RWPE1 (cell line): ENCODE results near the gene CALCOCO1.

Experiments
- CTCF ChIA-PET: fragments of 350-600 bp; sonication (Branson Sonifier 250); formaldehyde crosslinking; extraction: SDS; loops from one replicate; lab custom pipeline; 2021; lab: Yijun Ruan, JAX
- POLR2A ChIA-PET: fragments of 400-600 bp; formaldehyde crosslinking; extraction: SDS; loops from one replicate; lab custom pipeline; 2020; ENCODE audit warnings: antibody characterized with exemption; ENCODE audit not compliant: low non-redundant PET; lab: Yijun Ruan, JAX
- DNase-seq: peaks from one replicate; pipeline ENCODE4 v3.0.0; 2012; ENCODE audit warnings: low spot score
- H3K27ac ChIP-seq: fragments of 450-650 bp; 2 replicates; pipeline ENCODE4 v1.5.1; 2017
- TF ChIP-seq, protein P1 (sequence below): fragments of 450-650 bp; conservative IDR thresholded peaks from 2 replicates; pipeline ENCODE4 v1.5.1; 2017; ENCODE audit warnings: low read depth, mild to moderate bottlenecking

Gene CALCOCO1

DNA sequence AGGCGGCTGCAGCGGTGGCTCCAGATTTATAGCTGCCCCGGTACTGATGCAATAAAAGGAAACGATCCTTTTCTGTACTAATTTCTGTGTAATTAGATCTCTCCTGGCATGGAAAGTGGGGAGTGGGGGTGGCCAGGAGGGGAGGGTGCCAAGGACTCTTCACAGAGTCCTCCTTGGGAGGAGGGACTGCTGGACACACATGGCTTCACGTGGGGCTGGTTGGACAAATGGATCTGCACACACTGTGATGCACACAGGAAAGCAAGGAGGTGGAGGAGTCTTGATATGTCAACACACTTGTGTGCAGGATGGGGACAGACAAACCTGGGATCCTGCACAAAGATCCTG, 27.6 kb downstream of the CALCOCO1 start:
- TF ChIP-seq, protein P1, sequence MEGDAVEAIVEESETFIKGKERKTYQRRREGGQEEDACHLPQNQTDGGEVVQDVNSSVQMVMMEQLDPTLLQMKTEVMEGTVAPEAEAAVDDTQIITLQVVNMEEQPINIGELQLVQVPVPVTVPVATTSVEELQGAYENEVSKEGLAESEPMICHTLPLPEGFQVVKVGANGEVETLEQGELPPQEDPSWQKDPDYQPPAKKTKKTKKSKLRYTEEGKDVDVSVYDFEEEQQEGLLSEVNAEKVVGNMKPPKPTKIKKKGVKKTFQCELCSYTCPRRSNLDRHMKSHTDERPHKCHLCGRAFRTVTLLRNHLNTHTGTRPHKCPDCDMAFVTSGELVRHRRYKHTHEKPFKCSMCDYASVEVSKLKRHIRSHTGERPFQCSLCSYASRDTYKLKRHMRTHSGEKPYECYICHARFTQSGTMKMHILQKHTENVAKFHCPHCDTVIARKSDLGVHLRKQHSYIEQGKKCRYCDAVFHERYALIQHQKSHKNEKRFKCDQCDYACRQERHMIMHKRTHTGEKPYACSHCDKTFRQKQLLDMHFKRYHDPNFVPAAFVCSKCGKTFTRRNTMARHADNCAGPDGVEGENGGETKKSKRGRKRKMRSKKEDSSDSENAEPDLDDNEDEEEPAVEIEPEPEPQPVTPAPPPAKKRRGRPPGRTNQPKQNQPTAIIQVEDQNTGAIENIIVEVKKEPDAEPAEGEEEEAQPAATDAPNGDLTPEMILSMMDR, result no peak
- ChIA-PET POLR2A (no interaction called here), CTCF (interaction anchor here (1.4 to 4.9 kb wide), 3 partner anchors 44 to 58 kb away, joined by 3 to 41 read pairs (median 41); no protein-coding TSS in a partner anchor)
- no peak for DNase-seq
- no peak overlapping the region for H3K27ac ChIP-seq

DNA sequence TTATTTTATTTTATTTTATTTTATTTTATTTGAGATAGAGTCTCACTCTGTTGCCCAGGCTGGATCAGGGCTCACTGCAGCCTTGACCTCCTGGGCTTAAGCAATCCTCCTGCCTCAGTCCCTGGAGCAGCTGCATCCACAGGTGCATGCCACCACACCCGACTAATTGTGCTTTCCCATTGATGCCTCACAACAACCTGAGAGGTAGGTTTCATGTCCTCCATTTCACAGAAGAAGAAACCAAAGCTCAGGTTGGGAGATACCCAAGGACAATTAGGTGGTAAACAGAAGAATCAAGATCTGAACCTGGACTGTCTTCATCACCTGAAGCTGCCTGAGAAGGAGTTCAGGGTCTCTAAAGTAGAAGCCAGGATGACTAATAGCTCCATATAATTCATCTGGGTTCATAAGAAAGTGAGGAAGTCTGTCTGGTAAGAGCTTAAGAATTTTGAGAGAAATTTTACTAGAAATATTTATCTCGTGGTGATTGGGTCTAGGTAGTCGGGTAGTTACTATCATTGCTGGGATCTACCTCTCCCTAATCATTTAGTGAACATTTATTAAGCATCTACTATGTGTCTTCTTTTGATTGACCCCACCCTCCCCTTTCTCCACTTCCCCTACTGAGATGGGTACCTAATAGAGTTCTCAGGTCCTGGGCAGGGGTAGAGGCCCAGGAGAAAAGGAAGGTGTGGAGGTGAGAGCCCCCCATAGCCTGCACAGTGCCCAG, 28.1 kb downstream of the CALCOCO1 start:
- ChIA-PET CTCF (interaction anchor here (1.4 to 4.9 kb wide), 3 partner anchors 44 to 58 kb away, joined by 3 to 41 read pairs (median 41); no protein-coding TSS in a partner anchor), POLR2A (no interaction called here)
- H3K27ac ChIP-seq, result no peak overlapping the region
- TF ChIP-seq, protein P1, result no peak
- DNase-seq, result no peak

DNA sequence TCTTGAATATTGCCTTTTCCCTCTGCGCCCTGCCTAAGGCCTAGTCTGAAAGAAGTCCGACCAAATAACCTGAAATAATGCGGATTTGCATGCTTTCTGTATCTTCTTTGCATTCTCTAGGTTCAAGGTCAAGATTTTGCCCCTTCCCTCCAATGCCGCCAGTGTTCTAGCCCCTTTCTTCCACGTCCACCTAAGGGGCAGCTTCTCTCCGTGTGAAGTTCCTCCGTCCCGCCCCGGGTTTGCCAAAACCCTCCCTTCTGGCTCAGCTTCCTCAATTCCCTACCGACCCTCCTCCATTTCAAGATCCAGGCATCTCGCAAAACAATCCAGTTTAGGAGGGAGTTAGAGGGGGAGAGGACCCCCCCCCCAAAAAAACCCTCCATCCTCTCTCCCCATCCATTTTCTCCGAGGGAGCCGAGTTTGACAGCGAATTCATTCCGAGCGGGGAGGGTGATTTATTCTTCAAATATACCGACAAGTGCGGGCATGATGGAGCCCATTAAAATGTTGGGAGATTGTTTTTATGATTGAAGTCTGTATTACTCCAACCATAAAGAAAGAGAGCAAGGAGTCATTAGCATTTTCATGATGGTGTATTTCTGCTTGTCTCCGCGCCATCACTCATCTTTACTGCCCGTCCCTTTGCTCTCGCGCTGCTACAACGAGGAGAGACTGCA, 30.5 kb downstream of the CALCOCO1 start:
- TF ChIP-seq, protein P1, result no peak
- CTCF ChIA-PET, result interaction anchor here (0.7 to 4.9 kb wide), 3 partner anchors 47 to 1486 kb away, joined by 7 to 41 read pairs (median 41); no protein-coding TSS in a partner anchor
- peak; percentile 71 for DNase-seq
- H3K27ac ChIP-seq, result peak overlapping the region; percentile 73
- POLR2A ChIA-PET, result no interaction called here

DNA sequence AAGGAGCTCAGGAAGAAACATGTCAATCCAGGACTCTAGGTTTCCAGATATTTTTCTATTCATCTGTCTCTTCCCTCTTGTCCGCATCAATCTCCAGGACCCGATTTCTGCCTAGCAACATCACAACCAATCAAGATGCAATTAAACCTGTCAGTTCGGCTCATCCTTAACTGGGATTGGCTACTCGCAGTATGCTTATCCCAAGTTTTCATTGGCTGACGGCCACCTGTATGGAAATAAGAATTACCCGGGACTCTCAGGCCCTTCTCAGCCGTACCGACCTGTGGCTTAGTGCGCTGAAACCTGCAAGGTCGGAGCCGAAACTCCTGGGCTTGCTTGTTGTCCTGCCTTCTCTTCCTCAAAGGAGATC, 31.0 kb downstream of the CALCOCO1 start:
- peak overlapping the region; percentile 73 for H3K27ac ChIP-seq
- CTCF ChIA-PET, result interaction anchor here (0.7 to 4.9 kb wide), 2 partner anchors 47 to 1485 kb away, joined by 7 to 41 read pairs; no protein-coding TSS in a partner anchor

DNA sequence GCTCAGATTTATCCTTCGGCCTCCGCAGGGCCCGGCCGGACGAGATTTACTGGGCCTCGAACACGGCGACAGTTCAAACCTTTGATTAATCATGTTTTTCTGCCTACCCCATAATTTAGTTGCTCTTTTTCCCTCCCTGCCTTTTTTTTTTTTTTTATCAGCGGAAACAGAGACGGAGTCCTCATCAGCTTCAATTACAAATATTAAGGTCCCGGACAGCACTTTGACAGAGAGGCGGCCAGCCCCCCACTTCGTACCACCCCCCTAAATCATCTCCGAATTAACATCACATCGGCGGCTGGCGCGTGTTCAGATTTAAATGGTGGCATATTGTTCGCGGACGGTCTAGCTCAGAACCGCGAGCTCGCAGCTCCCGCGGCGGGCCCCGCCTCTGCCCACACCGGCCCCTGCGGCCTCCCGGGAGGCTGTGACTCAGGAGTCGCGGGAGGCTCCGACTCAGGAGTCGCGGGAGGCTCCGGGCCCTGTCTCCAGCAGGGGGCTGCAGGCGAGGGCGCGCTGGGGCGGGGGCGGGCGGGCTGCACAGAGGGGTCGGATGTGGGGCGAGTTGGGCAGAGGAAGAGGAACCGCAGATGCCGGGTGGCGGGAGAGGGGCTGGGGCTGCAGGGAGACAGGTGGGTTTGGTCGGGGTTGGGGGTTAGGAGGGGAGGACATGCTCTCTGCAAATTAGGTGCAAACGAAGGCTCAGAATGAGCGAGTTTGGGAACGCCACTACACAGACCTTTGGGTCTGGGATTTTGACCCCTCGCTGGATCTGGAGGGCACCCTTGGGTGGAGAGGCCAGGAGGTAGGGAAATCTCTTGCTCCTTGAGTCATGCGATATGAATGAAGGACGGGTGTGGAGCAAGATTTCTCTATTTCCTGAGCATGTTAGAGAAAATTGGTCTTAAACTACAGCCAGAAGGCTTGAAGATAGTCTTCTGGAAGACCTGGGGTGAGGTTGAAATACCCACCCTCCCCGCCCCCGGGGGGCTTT, 31.8 kb downstream of the CALCOCO1 start:
- TF ChIP-seq, protein P1, result no peak
- ChIA-PET CTCF (interaction anchor here (0.5 to 1.0 kb wide), 2 partner anchors 51 to 62 kb away, joined by 5 to 6 read pairs; no protein-coding TSS in a partner anchor), POLR2A (interaction anchor here (0.7 kb wide), 1 partner anchor 33 kb away, joined by 4 read pairs; no protein-coding TSS in a partner anchor)
- peak; percentile 84 for DNase-seq
- H3K27ac ChIP-seq, result peak overlapping the region; percentile 73

More for the DNA sequence above, 31.0 kb downstream of the CALCOCO1 start:
- POLR2A ChIA-PET, result no interaction called here
- DNase-seq, result peak; percentile 100
- TF ChIP-seq, protein P1, result no peak

DNA sequence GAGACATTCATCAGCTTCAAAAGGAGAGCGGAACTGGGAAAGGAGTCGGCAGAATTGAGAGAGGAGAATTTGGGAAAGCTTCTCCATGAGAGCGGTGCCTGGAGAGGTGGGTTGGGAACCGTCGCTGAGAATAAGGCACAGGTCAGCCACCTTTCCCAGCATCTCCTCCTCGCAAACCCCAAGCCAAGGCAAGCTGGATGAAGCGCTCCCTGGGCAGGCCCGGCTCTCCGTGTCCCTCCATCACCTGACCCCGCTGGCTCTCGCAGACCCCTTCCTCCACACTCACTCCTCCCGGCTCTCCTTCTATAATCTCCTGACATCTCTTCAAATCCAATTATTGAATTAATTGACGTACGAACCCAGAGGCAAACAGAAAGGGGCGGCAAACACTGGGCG, 32.5 kb downstream of the CALCOCO1 start:
- no peak for DNase-seq
- POLR2A ChIA-PET, result no interaction called here
- CTCF ChIA-PET, result interaction anchor here (0.5 to 1.0 kb wide), 2 partner anchors 52 to 62 kb away, joined by 5 to 6 read pairs; no protein-coding TSS in a partner anchor
- TF ChIP-seq, protein P1, result no peak
- H3K27ac ChIP-seq, result no peak overlapping the region; the same call in 1 of the 2 replicates
